MM.1S (cell line): Measurements from ENCODE around the gene SNX20.

Experiments
- DNase-seq: peaks from one replicate; pipeline ENCODE4 v3.0.0-alpha.2; 2015
- H2AFZ ChIP-seq: fragments of 300-600 bp; sonication (generic); 2 replicates; pipeline ENCODE4 v1.6.0; 2016; ENCODE audit warnings: antibody characterized with exemption, low read length
- H3F3A ChIP-seq: fragments of 300-600 bp; sonication (generic); 2 replicates; pipeline ENCODE4 v1.6.1; 2016; ENCODE audit warnings: mild to moderate bottlenecking, antibody characterized with exemption, low read length, moderate library complexity, mixed read lengths; ENCODE audit not compliant: insufficient read depth
- H3K27ac ChIP-seq: fragments of 300-600 bp; sonication (generic); 2 replicates; pipeline ENCODE4 v1.5.1; 2016; ENCODE audit warnings: mild to moderate bottlenecking, low read length
- H3K27me3 ChIP-seq: fragments of 300-600 bp; sonication (generic); replicated peaks from 2 replicates; pipeline ENCODE4 v1.6.0; 2016; ENCODE audit warnings: low read length; ENCODE audit not compliant: insufficient read depth
- H3K36me3 ChIP-seq: fragments of 300-600 bp; sonication (generic); replicated peaks from 2 replicates; pipeline ENCODE4 v1.6.1; 2016; ENCODE audit warnings: mild to moderate bottlenecking, low read length, mixed read lengths; ENCODE audit not compliant: insufficient read depth
- H3K4me1 ChIP-seq: fragments of 300-600 bp; sonication (generic); 2 replicates; pipeline ENCODE4 v1.6.1; 2016; ENCODE audit warnings: low read length, mixed read lengths
- H3K4me2 ChIP-seq: fragments of 300-600 bp; sonication (generic); 2 replicates; pipeline ENCODE4 v1.6.0; 2016; ENCODE audit warnings: low read depth, low read length
- H3K4me3 ChIP-seq: fragments of 300-600 bp; sonication (generic); 2 replicates; pipeline ENCODE4 v1.5.1; 2016; ENCODE audit warnings: low read length, mixed read lengths
- H3K79me2 ChIP-seq: fragments of 300-600 bp; sonication (generic); 2 replicates; pipeline ENCODE4 v1.6.1; 2016; ENCODE audit warnings: mixed run types, low read length, mixed read lengths
- H3K9ac ChIP-seq: fragments of 300-600 bp; sonication (generic); 2 replicates; pipeline ENCODE4 v1.6.1; 2016; ENCODE audit warnings: low read length, mixed read lengths
- H3K9me2 ChIP-seq: fragments of 300-600 bp; sonication (generic); replicated peaks from 2 replicates; pipeline ENCODE4 v1.6.1; 2016; ENCODE audit warnings: mild to moderate bottlenecking, low read length, mixed read lengths; ENCODE audit not compliant: insufficient read depth
- H3K9me3 ChIP-seq: fragments of 300-600 bp; sonication (generic); replicated peaks from 2 replicates; pipeline ENCODE4 v1.6.1; 2016; ENCODE audit warnings: mild to moderate bottlenecking, low read length, mixed read lengths; ENCODE audit not compliant: insufficient read depth
- H4K20me1 ChIP-seq: fragments of 300-600 bp; sonication (generic); 2 replicates; pipeline ENCODE4 v1.6.1; 2016; ENCODE audit warnings: mild to moderate bottlenecking, low read length, moderate library complexity, mixed read lengths; ENCODE audit not compliant: insufficient read depth
- CTCF ChIP-seq: fragments of 300-600 bp; sonication (generic); IDR thresholded peaks from 2 replicates; pipeline ENCODE4 v1.5.1; 2016; ENCODE audit warnings: antibody characterized with exemption, low read length, mixed read lengths
- EZH2 ChIP-seq: fragments of 300-600 bp; sonication (generic); optimal IDR thresholded peaks from 2 replicates; pipeline ENCODE3; 2017; ENCODE audit warnings: low read depth, mild to moderate bottlenecking, antibody characterized with exemption, low read length, mixed read lengths
- EZH2phosphoT487 ChIP-seq: fragments of 300-600 bp; sonication (generic); IDR thresholded peaks from 2 replicates; pipeline ENCODE4 v1.6.1; 2018; ENCODE audit warnings: antibody characterized with exemption, low read length

The SNX20 gene

GRCh38 chr16:50655558-50656055 lies 25.5 kb downstream of the SNX20 start:
- TF ChIP-seq EZH2phosphoT487 (no peak), EZH2 (no peak), CTCF (no peak)
- Histone ChIP-seq H3K79me2 (no peaks in the 10 kb centered on the region), H3K27ac (no peak overlapping the region), H3F3A (no peaks in the 10 kb centered on the region), H3K36me3 (no peaks in the 10 kb centered on the region), H2AFZ (no peak overlapping the region), H3K9me2 (no peaks in the 10 kb centered on the region), H3K27me3 (no peaks in the 10 kb centered on the region), H3K9ac (no peak overlapping the region), H3K9me3 (no peaks in the 10 kb centered on the region), H3K4me1 (no peaks in the 10 kb centered on the region), H3K4me2 (no peak overlapping the region), H3K4me3 (no peak overlapping the region), H4K20me1 (no peaks in the 10 kb centered on the region)
- DNase-seq = no peak

- H2AFZ ChIP-seq = no peak overlapping the region
- H3K4me2 ChIP-seq = no peak overlapping the region
- H3K9me3 ChIP-seq = no peaks in the 10 kb centered on the region
- no peak for TF ChIP-seq CTCF
- no peak for TF ChIP-seq EZH2phosphoT487
- TF ChIP-seq EZH2 = no peak
- no peaks in the 10 kb centered on the region for H3F3A ChIP-seq
- no peaks in the 10 kb centered on the region for H4K20me1 ChIP-seq
- no peak for DNase-seq
- no peak overlapping the region for H3K9ac ChIP-seq
- H3K9me2 ChIP-seq = no peaks in the 10 kb centered on the region
- H3K4me1 ChIP-seq = no peaks in the 10 kb centered on the region
- no peak overlapping the region for H3K27ac ChIP-seq
- no peaks in the 10 kb centered on the region for H3K36me3 ChIP-seq
- H3K27me3 ChIP-seq = no peaks in the 10 kb centered on the region
- no peaks in the 10 kb centered on the region for H3K79me2 ChIP-seq
- H3K4me3 ChIP-seq = no peak overlapping the region
These were observed 27.2 kb downstream of the SNX20 start for GRCh38 chr16:50653633-50654519.

GRCh38 chr16:50652836-50653425 lies 28.2 kb downstream of the SNX20 start:
- H3K27me3 ChIP-seq = no peaks in the 10 kb centered on the region
- H3F3A ChIP-seq = no peaks in the 10 kb centered on the region
- H2AFZ ChIP-seq = no peak overlapping the region
- no peaks in the 10 kb centered on the region for H3K36me3 ChIP-seq
- H3K9ac ChIP-seq = no peak overlapping the region
- H3K27ac ChIP-seq = no peak overlapping the region
- H3K9me3 ChIP-seq = no peaks in the 10 kb centered on the region
- no peak overlapping the region for H3K4me2 ChIP-seq
- H3K9me2 ChIP-seq = no peaks in the 10 kb centered on the region
- TF ChIP-seq EZH2 (no peak), EZH2phosphoT487 (no peak), CTCF (no peak)
- no peak overlapping the region for H3K4me3 ChIP-seq
- DNase-seq = no peak
- H3K4me1 ChIP-seq = no peaks in the 10 kb centered on the region
- no peaks in the 10 kb centered on the region for H4K20me1 ChIP-seq
- no peaks in the 10 kb centered on the region for H3K79me2 ChIP-seq
